Measurements from ENCODE around the gene LUZP4. TPM values are rescaled to one million over a fixed set of nuclear protein-coding genes. Genes with fewer than 3 reads are reported as not detected.
"Not testable (repeated sequence)": the region's sequence is repeated elsewhere in the genome, so short reads cannot be mapped to it uniquely, and the experiment has no call there.

Gene LUZP4
- total and polyA plus RNA-seq, 9 donors, result not detected

- Histone ChIP-seq H3K27ac (no peak overlapping the region), H3K27me3 (no peaks in the 10 kb centered on the region), H3K4me1 (ENCODE audit: insufficient read depth) (no peaks in the 10 kb centered on the region), H3K4me3 (no peak overlapping the region), H3K36me3 (no peaks in the 10 kb centered on the region), H3K9me3 (no peaks in the 10 kb centered on the region)
- WGBS, 3 donors, result 35 to 43% (median 42%) methylated on average over 19 of the region's 19 CpGs
- TF ChIP-seq CTCF (IDR thresholded peaks at IDR 0.05) (no peak), EP300 (IDR thresholded peaks at IDR 0.05) (no peak)
- intact Hi-C loops (cut with DNase I), result no loop called here
- DNase-seq, result no peak
These were observed 22.1 kb downstream of the LUZP4 start for GRCh38 chrX:115311601-115312001.

- Histone ChIP-seq H3K27ac (no peak overlapping the region), H3K4me1 (ENCODE audit: insufficient read depth) (no peaks in the 10 kb centered on the region), H3K27me3 (no peaks in the 10 kb centered on the region), H3K4me3 (no peak overlapping the region), H3K36me3 (no peaks in the 10 kb centered on the region), H3K9me3 (no peaks in the 10 kb centered on the region)
- DNase-seq, result no peak
- intact Hi-C loops (cut with DNase I), result no loop called here
- WGBS, 3 donors, result 58 to 65% (median 63%) methylated on average over 5 of the region's 5 CpGs
- no peak for TF ChIP-seq POLR2A (IDR thresholded peaks at IDR 0.05)
- TF ChIP-seq EP300 (IDR thresholded peaks at IDR 0.05), result no peak
- TF ChIP-seq CTCF (IDR thresholded peaks at IDR 0.05), result no peak
These were observed 28.6 kb downstream of the LUZP4 start for GRCh38 chrX:115318139-115318538.

- intact Hi-C loops (cut with DNase I), result loop anchor here in 1 of 4 donors (10.0 kb wide), 1 partner anchor 322 kb away; no protein-coding TSS in a partner anchor
- Histone ChIP-seq H3K4me3 (no peak overlapping the region), H3K36me3 (no peaks in the 10 kb centered on the region), H3K27ac (no peak overlapping the region), H3K27me3 (no peaks in the 10 kb centered on the region), H3K4me1 (ENCODE audit: insufficient read depth) (no peaks in the 10 kb centered on the region), H3K9me3 (no peaks in the 10 kb centered on the region)
- no peak for DNase-seq
- TF ChIP-seq CTCF (IDR thresholded peaks at IDR 0.05) (no peak), POLR2A (IDR thresholded peaks at IDR 0.05) (no peak), EP300 (IDR thresholded peaks at IDR 0.05) (no peak)
These were observed 32.9 kb downstream of the LUZP4 start for GRCh38 chrX:115322375-115322774.

- 26 to 35% (median 30%) methylated on average over 3 of the region's 3 CpGs for WGBS, 3 donors
- intact Hi-C loops (cut with DNase I), result loop anchor here in 1 of 4 donors (10.0 kb wide), 1 partner anchor 321 kb away; no protein-coding TSS in a partner anchor
These were observed 34.7 kb downstream of the LUZP4 start for GRCh38 chrX:115324194-115324593.

GRCh38 chrX:115329282-115329681 lies 39.8 kb downstream of the LUZP4 start:
- not testable (repeated sequence) for H3K4me1 ChIP-seq (ENCODE audit: insufficient read depth); H3K27ac ChIP-seq; H3K27me3 ChIP-seq; H3K9me3 ChIP-seq; DNase-seq; H3K36me3 ChIP-seq; H3K4me3 ChIP-seq
- 50 to 62% (median 61%) methylated on average over 4 of the region's 4 CpGs for WGBS, 3 donors
- intact Hi-C loops (cut with DNase I), result loop anchor here in 2 of 4 donors (5.0 to 10.0 kb wide), 2 partner anchors 233 to 316 kb away; partner anchors contain the start of gene PLS3 (in 1 of the 2)

More at GRCh38 chrX:115324194-115324593, 34.7 kb downstream of the LUZP4 start:
- Histone ChIP-seq H3K4me3 (no peak overlapping the region), H3K4me1 (ENCODE audit: insufficient read depth) (no peaks in the 10 kb centered on the region), H3K27ac (no peak overlapping the region), H3K27me3 (no peaks in the 10 kb centered on the region), H3K36me3 (no peaks in the 10 kb centered on the region), H3K9me3 (no peaks in the 10 kb centered on the region)
- TF ChIP-seq CTCF (IDR thresholded peaks at IDR 0.05), result no peak
- TF ChIP-seq EP300 (IDR thresholded peaks at IDR 0.05), result no peak
- no peak for TF ChIP-seq POLR2A (IDR thresholded peaks at IDR 0.05)
- DNase-seq, result peak in 2 of 5 donors; percentile 39 to 54

Data from ovary (tissue), 9 donors.